AG09309 (cell line): Measurements from ENCODE around the gene TAP1.

Experiments
- DNase-seq: peaks from one replicate; pipeline ENCODE4 v3.0.0-alpha.2; 2010; ENCODE audit warnings: low read depth
- H3K4me3 ChIP-seq: 2 replicates; pipeline ENCODE4 v1.5.1; 2011; ENCODE audit warnings: mild to moderate bottlenecking, low read depth, low read length, moderate library complexity; ENCODE audit not compliant: control insufficient read depth
- TF ChIP-seq, protein P1 (sequence below): IDR thresholded peaks from 2 replicates; pipeline ENCODE4 v1.5.1; 2011; ENCODE audit warnings: mild to moderate bottlenecking, low read depth, low read length, inconsistent platforms; ENCODE audit not compliant: insufficient read depth, control insufficient read depth; ENCODE audit errors: missing control alignments

The TAP1 gene

GRCh38 chr6:32840604-32841246 is 12.8 kb downstream of the TAP1 start:
- no peak for DNase-seq
- TF ChIP-seq, protein P1, sequence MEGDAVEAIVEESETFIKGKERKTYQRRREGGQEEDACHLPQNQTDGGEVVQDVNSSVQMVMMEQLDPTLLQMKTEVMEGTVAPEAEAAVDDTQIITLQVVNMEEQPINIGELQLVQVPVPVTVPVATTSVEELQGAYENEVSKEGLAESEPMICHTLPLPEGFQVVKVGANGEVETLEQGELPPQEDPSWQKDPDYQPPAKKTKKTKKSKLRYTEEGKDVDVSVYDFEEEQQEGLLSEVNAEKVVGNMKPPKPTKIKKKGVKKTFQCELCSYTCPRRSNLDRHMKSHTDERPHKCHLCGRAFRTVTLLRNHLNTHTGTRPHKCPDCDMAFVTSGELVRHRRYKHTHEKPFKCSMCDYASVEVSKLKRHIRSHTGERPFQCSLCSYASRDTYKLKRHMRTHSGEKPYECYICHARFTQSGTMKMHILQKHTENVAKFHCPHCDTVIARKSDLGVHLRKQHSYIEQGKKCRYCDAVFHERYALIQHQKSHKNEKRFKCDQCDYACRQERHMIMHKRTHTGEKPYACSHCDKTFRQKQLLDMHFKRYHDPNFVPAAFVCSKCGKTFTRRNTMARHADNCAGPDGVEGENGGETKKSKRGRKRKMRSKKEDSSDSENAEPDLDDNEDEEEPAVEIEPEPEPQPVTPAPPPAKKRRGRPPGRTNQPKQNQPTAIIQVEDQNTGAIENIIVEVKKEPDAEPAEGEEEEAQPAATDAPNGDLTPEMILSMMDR = no peak

DNA sequence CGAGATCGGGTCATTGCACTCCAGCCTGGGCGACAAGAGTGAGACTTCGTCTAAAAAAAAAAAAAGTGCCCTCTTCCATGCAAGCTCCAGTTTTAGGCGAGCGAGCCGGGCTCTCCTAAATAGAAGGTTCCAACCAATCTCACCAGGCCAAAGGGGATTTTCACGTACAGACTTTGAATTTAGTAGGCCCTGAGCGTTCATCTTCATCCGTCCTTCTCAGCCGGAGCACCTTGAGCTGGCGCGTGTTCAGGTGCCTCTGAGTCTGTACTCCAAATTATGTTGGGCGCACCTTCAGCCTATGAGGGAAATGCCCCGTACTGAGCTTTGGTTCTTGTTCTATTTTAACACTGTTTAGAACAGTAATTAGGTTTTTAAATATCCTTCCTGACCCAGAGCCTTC is 14.1 kb downstream of the TAP1 start:
- TF ChIP-seq, protein P1 = no peak

More at GRCh38 chr6:32840604-32841246, 12.8 kb downstream of the TAP1 start:
- no peak overlapping the region for H3K4me3 ChIP-seq

GRCh38 chr6:32838114-32838958 is 15.2 kb downstream of the TAP1 start, which contains the start of gene TAP2:
Gene TAP2 (minus strand): TSS chr6:32838739. CDS start chr6:32838233, 506 bp downstream.
- DNase-seq = peak; percentile 63
- TF ChIP-seq, protein P1 = peak; percentile 99
- peak within 1 kb of the TSS; percentile 89 for H3K4me3 ChIP-seq

More for the DNA sequence above, 14.1 kb downstream of the TAP1 start:
- DNase-seq = no peak
- H3K4me3 ChIP-seq = no peak overlapping the region

DNA sequence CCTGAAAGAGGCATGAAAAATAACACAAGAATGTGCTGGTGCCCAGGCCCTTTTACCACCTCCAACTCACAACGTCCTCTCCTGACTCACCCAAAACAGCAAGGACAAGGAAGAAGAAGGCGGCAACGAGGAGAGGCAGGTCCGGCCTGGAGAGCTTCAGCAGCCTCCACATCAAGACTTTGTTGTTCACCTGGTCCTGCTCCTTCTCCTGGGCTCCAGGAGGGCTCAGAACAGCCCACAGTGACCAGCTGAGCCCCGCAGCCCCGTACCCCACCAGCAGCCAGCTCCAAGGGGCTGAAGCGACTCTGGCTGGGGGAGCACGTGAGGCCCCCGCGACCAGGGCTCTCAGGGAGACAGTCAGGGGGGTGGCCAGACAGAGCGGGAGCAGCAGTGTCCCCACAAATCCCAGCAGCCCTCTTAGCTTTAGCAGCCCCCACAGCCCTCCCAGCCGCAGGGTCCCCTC is 15.8 kb downstream of the TAP1 start:
- H3K4me3 ChIP-seq = peak overlapping the region; percentile 89
- TF ChIP-seq, protein P1 = no peak
- DNase-seq = no peak

- TF ChIP-seq, protein P1 = no peak
- no peak for DNase-seq
- no peak overlapping the region for H3K4me3 ChIP-seq
These were observed 16.6 kb downstream of the TAP1 start for GRCh38 chr6:32836873-32837272.

DNA sequence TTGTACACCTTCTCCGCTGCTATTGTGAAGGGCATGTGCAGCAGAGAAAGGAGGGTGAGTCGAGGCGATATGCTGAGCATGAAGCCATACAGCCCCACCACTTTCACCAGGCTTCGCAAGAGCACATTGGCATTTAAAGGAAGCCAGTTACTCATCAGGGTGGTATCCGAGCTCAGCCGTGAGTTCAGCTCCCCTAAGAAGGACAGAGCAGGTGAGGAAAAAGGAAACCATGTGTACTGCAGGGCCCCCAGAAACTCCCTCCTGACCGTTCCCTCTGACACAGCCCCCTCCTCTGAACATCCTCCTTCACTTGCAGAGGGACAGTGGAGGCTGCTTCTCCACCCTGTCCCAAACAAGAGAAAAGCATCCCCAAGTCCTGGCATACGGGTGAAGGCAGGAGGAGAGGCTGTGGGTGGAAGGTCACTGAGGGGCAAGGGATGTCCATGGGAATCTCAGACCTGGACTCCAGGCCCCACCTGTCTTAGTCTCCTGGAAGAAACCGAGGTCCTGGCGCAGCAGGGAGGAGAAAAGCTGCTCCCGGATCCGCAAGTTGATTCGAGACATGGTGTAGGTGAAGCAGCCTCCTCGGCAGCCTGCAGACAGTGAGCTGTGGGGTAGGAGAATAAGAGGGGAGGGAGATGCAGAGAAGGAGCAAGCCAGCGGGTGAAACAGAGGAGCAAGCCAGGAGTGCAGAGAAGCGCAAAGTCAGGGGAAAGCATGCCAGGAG is 18.2 kb downstream of the TAP1 start:
- TF ChIP-seq, protein P1 = no peak
- no peak overlapping the region for H3K4me3 ChIP-seq
- DNase-seq = no peak
